HCT116 (cell line): Measurements from ENCODE around the gene MTHFD1L. TPM values are rescaled to one million over a fixed set of nuclear protein-coding genes. Genes with fewer than 3 reads are reported as not detected.
A peak's percentile ranks its signal among the peaks of the same experiment; 100 is the strongest.

ENCODE experiments used
- ATAC-seq: fragments of 200-7000 bp; cut with Tn5 transposase; 2 replicates; pipeline ENCODE4 v1.9.1; 2020; ENCODE audit warnings: mild to moderate bottlenecking, moderate library complexity
- BruUV-seq: library from RNA; stranded (reverse); fragments of 400-500 nt; replicated peaks from 2 replicates; lab custom pipeline; 2021; lab: Mats Ljungman, UMichigan
- CTCF ChIA-PET: fragments of 300-600 bp; sonication (Branson Sonifier 250); formaldehyde crosslinking; loops from one replicate; lab custom pipeline; 2021; ENCODE audit warnings: antibody characterized with exemption; lab: Charles Lee
- POLR2A ChIA-PET: fragments of 300-600, 350-600 bp; sonication (Branson Sonifier 250); formaldehyde crosslinking; loops from one replicate; lab custom pipeline; 2021; ENCODE audit warnings: antibody characterized with exemption; lab: Charles Lee
- RAD21 ChIA-PET, 2 experiments: fragments of 300-600 bp; sonication (Branson Sonifier 250); formaldehyde crosslinking; loops; one replicate each; lab custom pipeline; 2023; ENCODE audit warnings: low total read pairs in 2 of 2; ENCODE audit not compliant: uncharacterized antibody in 2 of 2, unreplicated experiment in 2 of 2, low non-redundant PET in 1 of 2; lab: Charles Lee
- DNase-seq: peaks from one replicate; pipeline ENCODE4 v3.0.0-alpha.2; 2010; ENCODE audit warnings: low read depth, low spot score
- H2AFZ ChIP-seq: fragments of 200-600 bp; shearing (Covaris generic), sonication (generic); 2 replicates; pipeline ENCODE4 v1.6.1; 2017; ENCODE audit warnings: low read depth, mixed run types, mixed read lengths, antibody characterized with exemption, low read length; ENCODE audit not compliant: poor library complexity, severe bottlenecking
- H3K27ac ChIP-seq: 2 replicates; pipeline ENCODE4 v1.5.1; 2012; ENCODE audit warnings: low read depth, low read length
- H3K27me3 ChIP-seq: fragments of 200-600 bp; sonication (generic); 2 replicates; pipeline ENCODE4 v1.6.1; 2016; ENCODE audit warnings: mixed run types, low read length, mixed read lengths; ENCODE audit not compliant: insufficient read depth
- H3K36me3 ChIP-seq, 2 experiments: fragments of 200-500 bp in 1 of 2; fragments of 200-600 bp in 1 of 2; sonication (Bioruptor generic) in 1 of 2; sonication (generic) in 1 of 2; 2 replicates each; pipeline versions ENCODE4 v1.5.1 to v1.6.1; 2014 to 2016; ENCODE audit warnings: low read length in 2 of 2, inconsistent platforms in 1 of 2, mixed read lengths in 1 of 2, mixed run types in 1 of 2; ENCODE audit not compliant: insufficient read depth in 2 of 2, control insufficient read depth in 1 of 2
- H3K4me1 ChIP-seq, 2 experiments: fragments of 200-600 bp in 1 of 2; sonication (generic) in 1 of 2; 2 replicates each; pipeline versions ENCODE4 v1.5.1 to v1.6.1; 2012 to 2017; ENCODE audit warnings: low read length in 2 of 2, inconsistent platforms in 1 of 2, mild to moderate bottlenecking in 1 of 2, mixed read lengths in 1 of 2, mixed run types in 1 of 2, moderate library complexity in 1 of 2; ENCODE audit not compliant: insufficient read depth in 2 of 2, control insufficient read depth in 1 of 2
- H3K4me2 ChIP-seq: fragments of 200-600 bp; sonication (generic); 2 replicates; pipeline ENCODE4 v1.6.1; 2017; ENCODE audit warnings: mixed run types, low read length, mixed read lengths
- H3K4me3 ChIP-seq, 2 experiments: fragments of 200-600 bp in 1 of 2; sonication (generic) in 1 of 2; replicated peaks in 1 of 2; 2 replicates each; pipeline ENCODE4 v1.5.1; 2011 to 2016; ENCODE audit warnings: low read length in 2 of 2, control low read depth in 1 of 2, low read depth in 1 of 2, mild to moderate bottlenecking in 1 of 2, mixed read lengths in 1 of 2, mixed run types in 1 of 2
- H3K79me2 ChIP-seq: fragments of 200-600 bp; sonication (generic); 2 replicates; pipeline ENCODE4 v1.6.1; 2017; ENCODE audit warnings: mild to moderate bottlenecking, mixed run types, low read length, moderate library complexity, mixed read lengths; ENCODE audit not compliant: insufficient read depth
- H3K9ac ChIP-seq: fragments of 200-600 bp; sonication (generic); 2 replicates; pipeline ENCODE4 v1.6.1; 2016; ENCODE audit warnings: low read length, mixed read lengths
- H3K9me2 ChIP-seq: fragments of 200-600 bp; sonication (generic), shearing (Covaris generic); 2 replicates; pipeline ENCODE4 v1.6.1; 2017; ENCODE audit warnings: mixed run types, mild to moderate bottlenecking, moderate library complexity; ENCODE audit not compliant: insufficient read depth
- H3K9me3 ChIP-seq, 2 experiments: fragments of 200-500 bp in 1 of 2; fragments of 200-600 bp in 1 of 2; sonication (Bioruptor generic) in 1 of 2; sonication (generic) in 1 of 2; 2 replicates each; pipeline ENCODE4 v1.6.1; 2014 to 2017; ENCODE audit warnings: low read length in 2 of 2, mixed read lengths in 2 of 2, inconsistent platforms in 1 of 2, low read depth in 1 of 2, mild to moderate bottlenecking in 1 of 2, mixed run types in 1 of 2, moderate library complexity in 1 of 2; ENCODE audit not compliant: control insufficient read depth in 1 of 2, insufficient read depth in 1 of 2
- H4K20me1 ChIP-seq: fragments of 200-600 bp; sonication (generic), shearing (Covaris generic); 2 replicates; pipeline ENCODE4 v1.6.1; 2017; ENCODE audit warnings: mixed run types, mild to moderate bottlenecking, moderate library complexity; ENCODE audit not compliant: insufficient read depth
- CBX3 ChIP-seq: IDR thresholded peaks from 2 replicates; pipeline ENCODE4 v1.6.1; 2012; ENCODE audit warnings: low read depth
- CEBPB ChIP-seq: IDR thresholded peaks from 2 replicates; pipeline ENCODE4 v1.6.1; 2012; ENCODE audit warnings: low read depth
- EZH2phosphoT487 ChIP-seq: fragments of 200-600 bp; IDR thresholded peaks from 2 replicates; pipeline ENCODE4 v1.6.1; 2018; ENCODE audit warnings: antibody characterized with exemption, borderline replicate concordance
- FOSL1 ChIP-seq: IDR thresholded peaks from 2 replicates; pipeline ENCODE4 v1.6.1; 2012; ENCODE audit warnings: low read depth
- JUND ChIP-seq: IDR thresholded peaks from 2 replicates; pipeline ENCODE4 v1.6.1; 2012
- POLR2A ChIP-seq: IDR thresholded peaks from 2 replicates; pipeline ENCODE4 v1.7.0; 2011; ENCODE audit warnings: borderline replicate concordance; ENCODE audit not compliant: insufficient read depth, insufficient read length; ENCODE audit errors: extremely low read depth
- RAD21 ChIP-seq: IDR thresholded peaks from 2 replicates; pipeline ENCODE4 v1.6.1; 2012; ENCODE audit warnings: low read depth, mild to moderate bottlenecking
- SP1 ChIP-seq: IDR thresholded peaks from 2 replicates; pipeline ENCODE4 v1.6.1; 2012; ENCODE audit warnings: low read depth
- YY1 ChIP-seq: IDR thresholded peaks from 2 replicates; pipeline ENCODE4 v1.6.1; 2011; ENCODE audit warnings: low read length, low read depth, moderate library complexity, mild to moderate bottlenecking; ENCODE audit not compliant: insufficient replicate concordance; ENCODE audit errors: extremely low read depth
- ZFX ChIP-seq: fragments of 450-650 bp; IDR thresholded peaks from 2 replicates; pipeline ENCODE4 v1.6.1; 2017
- intact Hi-C: fragments of 100-400 bp; cut with micrococcal nuclease; formaldehyde crosslinking; loops from 2 replicates; pipeline ENCODE4 v1.10.0; 2022
- total RNA-seq: library from RNA; stranded (reverse); gene quantifications from one replicate; pipeline ENCODE4 v1.2.1, GENCODE V29; 2021; ENCODE audit not compliant: unreplicated experiment
- TF ChIP-seq, protein P1 (sequence below): IDR thresholded peaks from 2 replicates; pipeline ENCODE4 v1.6.1; 2011; ENCODE audit warnings: mild to moderate bottlenecking, low read length, moderate library complexity; ENCODE audit not compliant: insufficient replicate concordance; ENCODE audit errors: extremely low read depth
- TF ChIP-seq, protein P2 (sequence below): IDR thresholded peaks from 2 replicates; pipeline ENCODE4 v1.6.1; 2012; ENCODE audit warnings: low read depth

MTHFD1L gene
- total RNA-seq, 1 experiment from 2014 or later: 127 TPM

DNA sequence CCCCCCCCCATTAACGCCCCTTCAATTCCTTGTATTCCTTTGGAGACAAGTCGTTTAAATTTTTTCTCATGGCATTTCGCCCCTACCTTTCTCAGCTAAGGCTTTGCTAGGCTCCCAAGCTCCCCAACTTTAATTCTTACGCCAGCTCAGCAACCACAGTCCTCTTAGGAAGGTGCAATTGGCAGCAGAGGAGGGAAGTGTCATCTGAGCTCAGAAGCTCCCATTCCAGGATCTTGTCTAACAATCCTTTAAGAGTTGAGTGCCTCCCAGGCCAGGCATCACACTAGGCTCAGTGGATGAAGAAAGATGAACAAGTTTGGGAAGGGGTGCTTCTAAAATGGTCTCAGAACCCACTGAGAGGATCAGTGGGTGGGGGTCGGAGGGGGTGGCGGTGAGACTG, 243.0 kb downstream of the MTHFD1L start:
- Histone ChIP-seq H3K79me2 (no peaks in the 10 kb centered on the region), H3K4me3 (no peak overlapping the region), H3K9ac (no peak overlapping the region), H3K9me3 (no peaks in the 10 kb centered on the region), H3K4me2 (peak overlapping the region; percentile 27), H4K20me1 (no peaks in the 10 kb centered on the region), H3K36me3 (no peaks in the 10 kb centered on the region), H3K4me1 (peaks cover 13 to 64% of the 10 kb centered on the region in 2 experiments), H2AFZ (no peak overlapping the region), H3K27ac (no peak overlapping the region), H3K9me2 (no peaks in the 10 kb centered on the region), H3K27me3 (no peaks in the 10 kb centered on the region)
- no TSS peak for BruUV-seq
- no peak for TF ChIP-seq POLR2A
- ChIA-PET RAD21 (interaction anchor here in 1 of 2 experiments (0.7 kb wide), 1 partner anchor 197 kb away, joined by 6 read pairs; no protein-coding TSS in a partner anchor), CTCF (interaction anchor here (0.7 kb wide), 1 partner anchor 93 kb away, joined by 3 read pairs; no protein-coding TSS in a partner anchor), POLR2A (interaction anchor here (0.7 to 1.3 kb wide), 2 partner anchors 9 to 217 kb away, joined by 4 to 6 read pairs; no protein-coding TSS in a partner anchor)
- DNase-seq: no peak
- no peak for ATAC-seq
- intact Hi-C loops: no loop called here

DNA sequence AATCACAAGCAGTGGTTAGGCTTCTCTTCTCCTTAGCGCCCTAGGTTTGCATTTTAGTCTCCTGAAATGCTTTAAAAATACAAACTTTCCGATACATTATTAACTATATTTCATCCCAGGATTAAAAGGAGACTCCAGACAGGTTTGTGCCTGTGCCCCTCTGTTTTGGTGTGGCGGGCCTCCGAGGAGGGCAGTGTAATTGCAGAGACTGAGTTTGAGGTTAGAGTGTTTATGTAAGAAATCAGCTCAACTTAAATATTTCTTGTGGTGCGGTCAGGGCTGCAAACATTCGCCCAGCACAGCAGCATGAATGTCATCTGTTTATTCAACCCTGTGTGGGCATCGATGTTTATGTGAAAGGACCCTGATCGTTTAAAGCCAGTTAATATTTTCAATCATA, 243.9 kb downstream of the MTHFD1L start:
- no peak for DNase-seq
- Histone ChIP-seq H3K9me2 (no peaks in the 10 kb centered on the region), H4K20me1 (no peaks in the 10 kb centered on the region), H3K27ac (no peak overlapping the region), H3K9me3 (no peaks in the 10 kb centered on the region), H3K9ac (0 out of 2 replicates have a peak overlapping the region, but pooled peaks have one; percentile 11), H3K4me1 (peaks cover 13 to 65% of the 10 kb centered on the region in 2 experiments), H2AFZ (no peak overlapping the region), H3K27me3 (no peaks in the 10 kb centered on the region), H3K79me2 (no peaks in the 10 kb centered on the region), H3K4me3 (no peak overlapping the region), H3K36me3 (no peaks in the 10 kb centered on the region), H3K4me2 (peak overlapping the region; percentile 27)
- intact Hi-C loops: no loop called here
- RAD21 ChIA-PET: no interaction called here
- POLR2A ChIA-PET: no interaction called here
- ATAC-seq: no peak
- no TSS peak for BruUV-seq
- CTCF ChIA-PET: no interaction called here
- TF ChIP-seq ZFX (no peak), CBX3 (no peak), CEBPB (no peak), YY1 (no peak), SP1 (no peak), FOSL1 (no peak), RAD21 (no peak), JUND (no peak), EZH2phosphoT487 (no peak)
- TF ChIP-seq, protein P1, sequence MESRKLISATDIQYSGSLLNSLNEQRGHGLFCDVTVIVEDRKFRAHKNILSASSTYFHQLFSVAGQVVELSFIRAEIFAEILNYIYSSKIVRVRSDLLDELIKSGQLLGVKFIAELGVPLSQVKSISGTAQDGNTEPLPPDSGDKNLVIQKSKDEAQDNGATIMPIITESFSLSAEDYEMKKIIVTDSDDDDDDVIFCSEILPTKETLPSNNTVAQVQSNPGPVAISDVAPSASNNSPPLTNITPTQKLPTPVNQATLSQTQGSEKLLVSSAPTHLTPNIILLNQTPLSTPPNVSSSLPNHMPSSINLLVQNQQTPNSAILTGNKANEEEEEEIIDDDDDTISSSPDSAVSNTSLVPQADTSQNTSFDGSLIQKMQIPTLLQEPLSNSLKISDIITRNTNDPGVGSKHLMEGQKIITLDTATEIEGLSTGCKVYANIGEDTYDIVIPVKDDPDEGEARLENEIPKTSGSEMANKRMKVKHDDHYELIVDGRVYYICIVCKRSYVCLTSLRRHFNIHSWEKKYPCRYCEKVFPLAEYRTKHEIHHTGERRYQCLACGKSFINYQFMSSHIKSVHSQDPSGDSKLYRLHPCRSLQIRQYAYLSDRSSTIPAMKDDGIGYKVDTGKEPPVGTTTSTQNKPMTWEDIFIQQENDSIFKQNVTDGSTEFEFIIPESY: no peak
- TF ChIP-seq, protein P2, sequence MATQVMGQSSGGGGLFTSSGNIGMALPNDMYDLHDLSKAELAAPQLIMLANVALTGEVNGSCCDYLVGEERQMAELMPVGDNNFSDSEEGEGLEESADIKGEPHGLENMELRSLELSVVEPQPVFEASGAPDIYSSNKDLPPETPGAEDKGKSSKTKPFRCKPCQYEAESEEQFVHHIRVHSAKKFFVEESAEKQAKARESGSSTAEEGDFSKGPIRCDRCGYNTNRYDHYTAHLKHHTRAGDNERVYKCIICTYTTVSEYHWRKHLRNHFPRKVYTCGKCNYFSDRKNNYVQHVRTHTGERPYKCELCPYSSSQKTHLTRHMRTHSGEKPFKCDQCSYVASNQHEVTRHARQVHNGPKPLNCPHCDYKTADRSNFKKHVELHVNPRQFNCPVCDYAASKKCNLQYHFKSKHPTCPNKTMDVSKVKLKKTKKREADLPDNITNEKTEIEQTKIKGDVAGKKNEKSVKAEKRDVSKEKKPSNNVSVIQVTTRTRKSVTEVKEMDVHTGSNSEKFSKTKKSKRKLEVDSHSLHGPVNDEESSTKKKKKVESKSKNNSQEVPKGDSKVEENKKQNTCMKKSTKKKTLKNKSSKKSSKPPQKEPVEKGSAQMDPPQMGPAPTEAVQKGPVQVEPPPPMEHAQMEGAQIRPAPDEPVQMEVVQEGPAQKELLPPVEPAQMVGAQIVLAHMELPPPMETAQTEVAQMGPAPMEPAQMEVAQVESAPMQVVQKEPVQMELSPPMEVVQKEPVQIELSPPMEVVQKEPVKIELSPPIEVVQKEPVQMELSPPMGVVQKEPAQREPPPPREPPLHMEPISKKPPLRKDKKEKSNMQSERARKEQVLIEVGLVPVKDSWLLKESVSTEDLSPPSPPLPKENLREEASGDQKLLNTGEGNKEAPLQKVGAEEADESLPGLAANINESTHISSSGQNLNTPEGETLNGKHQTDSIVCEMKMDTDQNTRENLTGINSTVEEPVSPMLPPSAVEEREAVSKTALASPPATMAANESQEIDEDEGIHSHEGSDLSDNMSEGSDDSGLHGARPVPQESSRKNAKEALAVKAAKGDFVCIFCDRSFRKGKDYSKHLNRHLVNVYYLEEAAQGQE: no peak
